IMR-90 (cell line): ENCODE data around the gene TM4SF1. TPM values are rescaled to one million over a fixed set of nuclear protein-coding genes. Genes with fewer than 3 reads are reported as not detected.

Source experiments
- ATAC-seq: fragments of 200-7000 bp; cut with Tn5 transposase; 2 replicates; pipeline ENCODE4 v1.9.1; 2020; ENCODE audit warnings: low read depth, mild to moderate bottlenecking, moderate library complexity
- BruUV-seq: library from RNA; stranded (reverse); fragments of 400-500 nt; replicated peaks from 2 replicates; lab custom pipeline; 2021; lab: Mats Ljungman, UMichigan
- CTCF ChIA-PET: fragments of 300-600 bp; formaldehyde crosslinking; extraction: SDS; loops from one replicate; lab custom pipeline; 2021; ENCODE audit warnings: antibody characterized with exemption; lab: Yijun Ruan, JAX
- POLR2A ChIA-PET: fragments of 300-600 bp; sonication (Branson Sonifier 250); formaldehyde crosslinking; loops from one replicate; lab custom pipeline; 2022; ENCODE audit warnings: antibody characterized with exemption; ENCODE audit not compliant: unreplicated experiment; lab: Charles Lee
- DNase-seq: peaks from one replicate; pipeline ENCODE4 v3.0.0; 2013
- H2AFZ ChIP-seq: replicated peaks from 2 replicates; pipeline ENCODE3; 2013; ENCODE audit warnings: low read length, mild to moderate bottlenecking; ENCODE audit not compliant: poor library complexity
- H2AK5ac ChIP-seq: 2 replicates; pipeline ENCODE4 v1.6.1; 2013; ENCODE audit warnings: low read depth, low read length, inconsistent platforms
- H2AK9ac ChIP-seq: replicated peaks from 2 replicates; pipeline ENCODE3; 2013; ENCODE audit warnings: mild to moderate bottlenecking, low read depth, low read length, moderate library complexity; ENCODE audit not compliant: poor library complexity
- H2BK120ac ChIP-seq: 2 replicates; pipeline ENCODE4 v1.6.1; 2013; ENCODE audit warnings: low read depth, low read length, inconsistent platforms
- H2BK15ac ChIP-seq: 3 replicates; pipeline ENCODE4 v1.6.1; 2013; ENCODE audit warnings: low read depth, low read length, inconsistent platforms
- H2BK20ac ChIP-seq: 2 replicates; pipeline ENCODE4 v1.6.1; 2013; ENCODE audit warnings: low read depth, mild to moderate bottlenecking, inconsistent platforms, low read length, moderate library complexity
- H2BK5ac ChIP-seq: 2 replicates; pipeline ENCODE4 v1.6.1; 2013; ENCODE audit warnings: mild to moderate bottlenecking, low read depth, low read length, inconsistent platforms; ENCODE audit not compliant: poor library complexity, severe bottlenecking
- H3K14ac ChIP-seq: replicated peaks from 2 replicates; pipeline ENCODE4 v1.6.1; 2013; ENCODE audit warnings: low read depth, low read length, inconsistent platforms
- H3K18ac ChIP-seq: 2 replicates; pipeline ENCODE4 v1.6.1; 2013; ENCODE audit warnings: low read depth, low read length, control low read depth
- H3K23ac ChIP-seq: 2 replicates; pipeline ENCODE4 v1.6.1; 2013; ENCODE audit warnings: low read depth, low read length, inconsistent platforms
- H3K27ac ChIP-seq: 2 replicates; pipeline ENCODE4 v1.5.1; 2013; ENCODE audit warnings: mild to moderate bottlenecking, control low read depth, low read length; ENCODE audit not compliant: insufficient read depth
- H3K27me3 ChIP-seq: 2 replicates; pipeline ENCODE4 v1.6.1; 2013; ENCODE audit warnings: low read length; ENCODE audit not compliant: control insufficient read depth, insufficient read depth
- H3K36me3 ChIP-seq: 2 replicates; pipeline ENCODE4 v1.6.1; 2013; ENCODE audit warnings: low read length, mixed read lengths; ENCODE audit not compliant: control insufficient read depth, insufficient read depth
- H3K4ac ChIP-seq: 2 replicates; pipeline ENCODE4 v1.6.1; 2013; ENCODE audit warnings: low read depth, low read length, inconsistent platforms
- H3K4me1 ChIP-seq: 2 replicates; pipeline ENCODE4 v1.6.1; 2013; ENCODE audit warnings: low read length, mixed read lengths; ENCODE audit not compliant: control insufficient read depth, insufficient read depth
- H3K4me2 ChIP-seq: 2 replicates; pipeline ENCODE4 v1.6.1; 2013; ENCODE audit warnings: low read depth, mild to moderate bottlenecking, control low read depth, low read length, moderate library complexity
- H3K4me3 ChIP-seq: 2 replicates; pipeline ENCODE4 v1.5.1; 2013; ENCODE audit warnings: low read depth, mild to moderate bottlenecking, control low read depth, low read length, moderate library complexity; ENCODE audit not compliant: insufficient read depth
- H3K56ac ChIP-seq: 2 replicates; pipeline ENCODE4 v1.6.1; 2013; ENCODE audit warnings: low read length, inconsistent platforms; ENCODE audit not compliant: insufficient read depth; ENCODE audit errors: extremely low read depth
- H3K79me1 ChIP-seq, 2 experiments: 2 replicates each; pipeline ENCODE4 v1.6.1; 2013; ENCODE audit warnings: low read length in 2 of 2, inconsistent platforms in 1 of 2, low read depth in 1 of 2
- H3K9ac ChIP-seq: 2 replicates; pipeline ENCODE4 v1.6.1; 2013; ENCODE audit warnings: low read depth, low read length, control low read depth
- H3K9me1 ChIP-seq: 2 replicates; pipeline ENCODE4 v1.6.1; 2013; ENCODE audit warnings: low read length, inconsistent platforms; ENCODE audit not compliant: insufficient read depth
- H3K9me3 ChIP-seq: 2 replicates; pipeline ENCODE4 v1.6.1; 2013; ENCODE audit warnings: low read length; ENCODE audit not compliant: control insufficient read depth, insufficient read depth
- H4K20me1 ChIP-seq: 2 replicates; pipeline ENCODE4 v1.6.1; 2013; ENCODE audit warnings: low read length, inconsistent platforms; ENCODE audit not compliant: insufficient read depth
- H4K5ac ChIP-seq: 2 replicates; pipeline ENCODE4 v1.6.1; 2013; ENCODE audit warnings: mild to moderate bottlenecking, low read depth, low read length, control low read depth
- H4K8ac ChIP-seq, 2 experiments: 2 replicates each; pipeline ENCODE4 v1.6.1; 2013; ENCODE audit warnings: low read depth in 2 of 2, low read length in 2 of 2, control low read depth in 1 of 2, inconsistent platforms in 1 of 2
- H4K91ac ChIP-seq: 2 replicates; pipeline ENCODE4 v1.6.1; 2013; ENCODE audit warnings: low read depth, low read length, inconsistent platforms; ENCODE audit not compliant: insufficient read depth
- MXI1 ChIP-seq: IDR thresholded peaks from 2 replicates; pipeline ENCODE4 v1.6.1; 2012; ENCODE audit warnings: low read depth, mild to moderate bottlenecking, low read length, moderate library complexity, borderline replicate concordance
- WGBS, 2 experiments: methylation state at CpG; one replicate each; pipeline versions ENCODE4 v1.1.5 to v1.1.7; 2013; ENCODE audit warnings: missing lambda C conversion rate in 2 of 2; ENCODE audit not compliant: insufficient read length in 1 of 2; ENCODE audit errors: extremely low coverage in 2 of 2; 5-methylcytosine and 5-hydroxymethylcytosine counted together
- dilution Hi-C: fragments of 300-500 bp; cut with HindIII; formaldehyde crosslinking; loops from one replicate; pipeline ENCODE4 v1.14.3; 2018; ENCODE audit warnings: low sequenced_read_pairs; ENCODE audit not compliant: unreplicated experiment
- in situ Hi-C: fragments of 300-500 bp; cut with MboI; formaldehyde crosslinking; loops from 3 replicates; pipeline ENCODE4 v1.14.3; 2019; ENCODE audit warnings: low sequenced_read_pairs, inconsistent platforms, mixed read lengths
- intact Hi-C: fragments of 100-400 bp; cut with micrococcal nuclease; formaldehyde crosslinking; loops from 2 replicates; pipeline ENCODE4 v1.10.0; 2022
- polyA plus RNA-seq, 3 experiments: library from polyadenylated mRNA; depleted of rRNA; stranded (reverse); fragments of >200 nt; gene quantifications; 2 replicates each; pipeline ENCODE4 v1.2.3, GENCODE V29; 2012; ENCODE audit warnings: low replicate concordance in 1 of 3
- total RNA-seq: library from RNA; depleted of rRNA; stranded (reverse); fragments of >200 nt; gene quantifications from 2 replicates; pipeline ENCODE4 v1.2.3, GENCODE V29; 2012

The TM4SF1 gene
- total and polyA plus RNA-seq, 2 of the 4 experiments (the other 2 are of a cell fraction) = 232 to 302 TPM

- Histone ChIP-seq H3K27ac (no peak overlapping the region), H4K5ac (no peak overlapping the region), H3K9me3 (no peaks in the 10 kb centered on the region), H3K4me1 (peaks cover 10% of the 10 kb centered on the region), H4K91ac (peak overlapping the region; percentile 85), H3K18ac (peak overlapping the region; percentile 72; the same call in 1 of the 2 replicates), H3K14ac (no peak overlapping the region), H2AK9ac (no peak overlapping the region), H2BK20ac (peak overlapping the region; percentile 91), H3K4ac (peak overlapping the region; percentile 83), H3K56ac (no peak overlapping the region), H2BK120ac (peak overlapping the region; percentile 90), H3K9ac (no peak overlapping the region), H3K9me1 (peaks cover 10% of the 10 kb centered on the region), H2BK5ac (no peak overlapping the region), H3K4me3 (no peak overlapping the region), H3K36me3 (no peaks in the 10 kb centered on the region), H4K20me1 (no peaks in the 10 kb centered on the region), H4K8ac (peak overlapping the region; percentile 68 to 86; a peak in 3 of 4 replicates), H2AFZ (no peak overlapping the region), H3K27me3 (no peaks in the 10 kb centered on the region), H3K4me2 (no peak overlapping the region), H3K79me1 (0 out of 4 replicates have a peak, but pooled peaks cover 0 to 3% of the 10 kb centered on the region in 2 experiments), H3K23ac (peak overlapping the region; percentile 84; the same call in 1 of the 2 replicates), H2AK5ac (peak overlapping the region; percentile 93), H2BK15ac (peak overlapping the region; percentile 87; the same call in 2 of the 3 replicates)
- dilution Hi-C loops (no loop called here), in situ Hi-C loops (loop anchor here (5.0 kb wide), 1 partner anchor 81 kb away; no protein-coding TSS in a partner anchor), intact Hi-C loops (no loop called here)
- no peak for TF ChIP-seq MXI1
- ATAC-seq = no peak
- CTCF ChIA-PET = no interaction called here
- 95% methylated on average over 2 of the region's 6 CpGs; no CpG with 5 or more reads in 1 of the 2 experiments for WGBS, 2 experiments
- DNase-seq = no peak
- POLR2A ChIA-PET = interaction anchor here (0.8 kb wide), 1 partner anchor 307 kb away, joined by 4 read pairs; no protein-coding TSS in a partner anchor
- no TSS peak for BruUV-seq
Observed at GRCh38 chr3:149396476-149396875, 19.0 kb upstream of the TM4SF1 start.
